Measurements from ENCODE around the gene CDH23. TPM values are rescaled to one million over a fixed set of nuclear protein-coding genes. Genes with fewer than 3 reads are reported as not detected.

Gene CDH23
- total RNA-seq, 4 donors from 2014 or later = 14.4 to 29.6 (median 19.7) TPM

GRCh38 chr10:71646037-71646436 is 249.3 kb downstream of the CDH23 start:
- Histone ChIP-seq H3K4me3 (no peak overlapping the region), H3K27ac (replicated peaks in 1 of 4) (no peak overlapping the region), H3K9me3 (no peaks in the 10 kb centered on the region), H3K36me3 (no peaks in the 10 kb centered on the region), H3K4me1 (peaks cover 0 to 21% (median 15%) of the 10 kb centered on the region in 4 donors), H3K27me3 (no peaks in the 10 kb centered on the region)
- no peak for TF ChIP-seq POLR2A (IDR thresholded peaks at IDR 0.05; ENCODE audit: low read depth)
- no peak for TF ChIP-seq EP300 (IDR thresholded peaks at IDR 0.05)
- TF ChIP-seq CTCF (IDR thresholded peaks at IDR 0.05) = no peak
- TF ChIP-seq POLR2AphosphoS5 (IDR thresholded peaks at IDR 0.05) = no peak
- intact Hi-C loops (cut with DNase I) = no loop called here
- WGBS = 77% methylated on average over 3 of the region's 6 CpGs
- no peak for DNase-seq (ENCODE audit: extremely low spot score)

GRCh38 chr10:71646592-71647292 is 250.0 kb downstream of the CDH23 start:
- Histone ChIP-seq H3K9me3 (no peaks in the 10 kb centered on the region), H3K27ac (replicated peaks in 1 of 4) (no peak overlapping the region), H3K27me3 (no peaks in the 10 kb centered on the region), H3K36me3 (no peaks in the 10 kb centered on the region), H3K4me1 (peaks cover 0 to 21% (median 15%) of the 10 kb centered on the region in 4 donors), H3K4me3 (no peak overlapping the region)
- DNase-seq (ENCODE audit: extremely low spot score) = no peak
- WGBS = 87% methylated on average over 13 of the region's 13 CpGs
- intact Hi-C loops (cut with DNase I) = no loop called here
- TF ChIP-seq EP300 (IDR thresholded peaks at IDR 0.05) = no peak
- TF ChIP-seq CTCF (IDR thresholded peaks at IDR 0.05) = no peak
- TF ChIP-seq POLR2A (IDR thresholded peaks at IDR 0.05; ENCODE audit: low read depth) = no peak
- no peak for TF ChIP-seq POLR2AphosphoS5 (IDR thresholded peaks at IDR 0.05)

GRCh38 chr10:71647526-71648253 is 251.0 kb downstream of the CDH23 start:
- H3K4me3 ChIP-seq = no peak overlapping the region
- DNase-seq (ENCODE audit: extremely low spot score) = no peak
- intact Hi-C loops (cut with DNase I) = no loop called here
- H3K27ac ChIP-seq (replicated peaks in 1 of 4) = no peak overlapping the region
- WGBS = 50% methylated on average over 14 of the region's 14 CpGs
- peaks cover 0 to 21% (median 15%) of the 10 kb centered on the region in 4 donors for H3K4me1 ChIP-seq
- no peaks in the 10 kb centered on the region for H3K9me3 ChIP-seq
- H3K36me3 ChIP-seq = no peaks in the 10 kb centered on the region
- no peaks in the 10 kb centered on the region for H3K27me3 ChIP-seq
- TF ChIP-seq EP300 (IDR thresholded peaks at IDR 0.05) (no peak), CTCF (IDR thresholded peaks at IDR 0.05) (peak; percentile 49 to 56 (median 52)), POLR2AphosphoS5 (IDR thresholded peaks at IDR 0.05) (no peak)

GRCh38 chr10:71648254-71648932 is 251.7 kb downstream of the CDH23 start:
- Histone ChIP-seq H3K9me3 (no peaks in the 10 kb centered on the region), H3K4me1 (peaks cover 0 to 21% (median 15%) of the 10 kb centered on the region in 4 donors), H3K36me3 (no peaks in the 10 kb centered on the region), H3K27ac (replicated peaks in 1 of 4) (no peak overlapping the region), H3K27me3 (no peaks in the 10 kb centered on the region), H3K4me3 (no peak overlapping the region)
- intact Hi-C loops (cut with DNase I) = no loop called here
- TF ChIP-seq POLR2AphosphoS5 (IDR thresholded peaks at IDR 0.05) = no peak
- TF ChIP-seq POLR2A (IDR thresholded peaks at IDR 0.05; ENCODE audit: low read depth) = no peak
- TF ChIP-seq CTCF (IDR thresholded peaks at IDR 0.05) = no peak
- no peak for TF ChIP-seq EP300 (IDR thresholded peaks at IDR 0.05)
- 73% methylated on average over 10 of the region's 10 CpGs for WGBS
- no peak for DNase-seq (ENCODE audit: extremely low spot score)
